Stimulated activated CD8-positive, alpha-beta memory T cell treated with anti-CD3 and anti-CD28 coated beads, Interleukin-2, amount 100 ng/mL, for 48 hours (primary cell): ENCODE measurements around the gene TXN2.

Experiments
- DNase-seq, 2 donors: peaks; one replicate each; pipeline ENCODE4 v3.0.0-alpha.2; 2020; ENCODE audit warnings: low read depth in 2 of 2

The TXN2 gene

DNA sequence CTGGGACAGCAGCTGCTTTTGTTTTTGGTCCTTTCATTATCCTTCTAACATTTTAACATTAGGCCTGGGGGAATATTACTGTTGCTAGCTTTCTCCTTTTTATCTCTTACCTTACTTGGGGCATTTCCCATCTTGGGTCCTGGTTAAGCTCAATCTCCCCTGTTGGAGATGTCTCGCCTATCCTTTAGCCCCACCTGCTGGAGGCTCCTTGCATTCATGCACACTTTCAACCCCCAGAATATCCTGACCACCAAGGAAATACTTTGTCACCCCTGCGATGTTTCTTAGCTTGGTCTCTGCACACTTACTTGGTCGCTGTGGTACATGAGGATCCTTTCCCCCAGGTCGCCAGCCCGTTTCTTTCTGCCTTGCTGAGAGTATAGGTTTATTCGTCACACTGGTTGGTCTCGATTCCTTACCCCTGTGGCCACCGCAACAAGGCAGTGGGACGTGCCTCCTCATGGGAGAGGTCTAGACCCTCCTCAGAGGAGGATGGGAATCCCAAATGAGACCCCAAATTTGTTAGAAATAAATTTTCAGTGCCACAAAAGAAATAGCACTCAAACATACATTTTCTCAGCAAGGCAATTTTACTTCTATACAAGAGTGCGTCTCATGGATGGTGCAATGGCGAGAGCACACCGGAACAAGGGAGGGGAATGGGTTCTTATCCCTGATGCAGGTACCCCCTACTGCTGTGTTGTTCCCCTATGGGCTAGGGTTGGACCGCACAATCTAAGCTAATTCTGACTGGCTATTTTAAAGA is 5.4 kb upstream of the TXN2 start:
- DNase-seq = peak; percentile 42 to 48

DNA sequence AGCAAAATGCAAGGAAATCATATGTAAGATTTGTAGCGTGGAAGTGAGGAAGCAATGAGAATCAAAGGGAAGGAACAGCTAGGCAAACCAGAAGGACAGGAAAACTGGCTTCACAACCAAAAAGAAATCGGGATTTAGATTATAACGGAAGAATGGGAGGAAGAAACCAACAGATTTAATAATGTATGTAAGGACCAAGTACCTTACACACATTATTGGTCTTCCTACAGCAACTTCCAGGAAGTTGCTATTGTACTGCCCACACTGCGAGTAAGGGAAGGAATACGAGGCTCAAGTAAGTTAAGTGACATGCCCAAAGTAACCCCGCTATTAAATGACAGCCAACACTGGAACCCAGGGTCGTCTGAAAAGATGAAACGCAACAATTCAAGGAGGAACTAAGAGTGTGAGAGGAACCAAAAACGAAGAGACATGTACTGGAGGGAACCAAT is 473 bp downstream of the TXN2 start:
- DNase-seq = no peak

DNA sequence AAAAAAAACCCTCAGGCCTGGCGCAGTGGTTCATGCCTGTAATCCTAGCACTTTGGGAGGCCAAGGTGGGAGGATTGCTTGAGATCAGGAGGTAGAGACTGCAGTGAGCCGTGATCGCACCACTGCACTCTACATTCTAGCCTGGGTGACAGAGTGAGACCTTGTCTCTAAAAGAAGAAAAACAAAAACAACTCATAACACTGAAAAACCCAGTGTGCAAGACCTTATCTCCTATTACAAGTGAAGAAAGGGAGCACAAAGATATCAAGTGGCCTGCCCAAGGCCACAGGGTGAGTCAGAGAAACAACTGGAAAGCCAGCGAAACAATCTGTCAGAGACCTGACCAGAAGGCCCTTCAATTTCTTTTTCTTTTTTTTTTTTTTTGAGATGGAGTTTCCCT is 2.5 kb downstream of the TXN2 start:
- DNase-seq = no peak

DNA sequence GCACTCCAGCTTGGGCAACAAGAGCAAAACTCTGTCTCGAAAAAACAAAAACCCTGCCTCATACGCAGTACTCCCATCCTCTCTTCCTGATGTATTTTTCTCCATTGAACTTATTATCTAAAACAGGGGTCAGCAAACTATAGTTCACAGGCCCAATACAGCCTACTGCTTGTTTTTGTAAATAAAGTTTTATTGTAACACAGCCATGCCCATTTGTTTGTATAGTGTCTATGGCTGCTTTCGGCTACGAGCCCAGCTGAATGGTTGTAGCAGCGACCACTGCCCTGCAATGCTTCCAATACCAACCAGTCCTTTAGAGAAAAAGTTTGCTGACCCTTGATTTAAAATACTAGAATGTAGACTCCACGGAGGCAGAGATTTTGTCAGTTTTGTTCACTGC is 6.1 kb downstream of the TXN2 start:
- DNase-seq = no peak

DNA sequence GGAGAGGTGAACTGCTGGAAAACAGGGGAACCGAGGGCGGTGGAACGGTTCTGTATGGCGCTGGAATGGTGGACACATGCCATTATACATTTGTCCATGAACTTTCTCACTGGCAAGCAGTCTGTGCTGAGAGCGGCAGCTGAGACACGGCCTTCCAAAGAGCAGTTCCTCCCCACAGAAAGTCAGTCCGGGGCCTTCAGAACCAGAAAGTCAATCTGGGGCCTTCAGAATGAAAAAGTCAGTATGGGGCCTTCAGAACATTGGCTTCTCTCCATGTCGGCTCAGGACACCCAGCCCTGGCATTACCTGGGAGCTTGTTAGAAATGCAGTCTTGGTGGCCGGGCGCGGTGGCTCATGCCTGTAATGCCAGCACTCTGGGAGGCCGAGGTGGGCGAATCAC is 8.8 kb downstream of the TXN2 start:
- DNase-seq = no peak

DNA sequence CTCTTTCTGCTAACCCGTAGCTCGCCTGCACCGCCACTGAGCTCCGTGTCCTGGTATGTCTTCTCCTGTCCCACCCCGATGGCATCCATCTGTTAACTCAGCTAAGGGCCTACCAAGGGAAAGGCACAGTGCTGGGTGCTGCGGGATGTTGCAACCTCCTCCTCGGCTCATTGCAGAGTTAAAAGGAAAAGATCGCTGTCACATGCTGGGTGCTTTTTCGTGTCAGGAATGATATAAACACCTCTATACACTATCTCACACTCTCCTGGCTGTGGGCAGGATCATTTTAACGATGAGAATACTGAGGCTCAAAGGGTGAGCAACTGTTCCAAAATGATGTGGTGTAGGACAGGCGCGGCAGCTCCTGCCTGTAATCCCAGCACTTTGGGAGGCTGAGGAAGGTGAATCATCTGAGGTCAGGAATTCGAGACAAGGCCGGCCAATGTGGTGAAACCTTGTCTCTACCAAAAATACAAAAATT is 10.1 kb downstream of the TXN2 start:
- no peak for DNase-seq

DNA sequence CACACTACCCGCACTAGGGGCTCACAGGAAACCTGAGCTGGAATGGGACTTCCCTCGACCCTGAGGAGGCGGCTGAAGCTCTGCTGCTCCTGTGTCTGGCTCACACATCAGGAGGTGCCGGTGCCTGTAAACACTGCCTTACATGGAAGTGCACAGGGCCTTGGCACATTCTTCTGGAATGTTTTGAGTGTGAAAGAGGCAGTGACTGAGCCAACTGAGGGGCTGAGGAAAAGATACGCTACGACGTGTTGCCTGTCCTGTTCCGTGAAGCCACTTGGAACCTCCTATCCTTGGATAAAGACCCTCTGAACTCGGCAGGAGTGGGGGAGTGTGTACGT is 10.5 kb downstream of the TXN2 start:
- DNase-seq = no peak

DNA sequence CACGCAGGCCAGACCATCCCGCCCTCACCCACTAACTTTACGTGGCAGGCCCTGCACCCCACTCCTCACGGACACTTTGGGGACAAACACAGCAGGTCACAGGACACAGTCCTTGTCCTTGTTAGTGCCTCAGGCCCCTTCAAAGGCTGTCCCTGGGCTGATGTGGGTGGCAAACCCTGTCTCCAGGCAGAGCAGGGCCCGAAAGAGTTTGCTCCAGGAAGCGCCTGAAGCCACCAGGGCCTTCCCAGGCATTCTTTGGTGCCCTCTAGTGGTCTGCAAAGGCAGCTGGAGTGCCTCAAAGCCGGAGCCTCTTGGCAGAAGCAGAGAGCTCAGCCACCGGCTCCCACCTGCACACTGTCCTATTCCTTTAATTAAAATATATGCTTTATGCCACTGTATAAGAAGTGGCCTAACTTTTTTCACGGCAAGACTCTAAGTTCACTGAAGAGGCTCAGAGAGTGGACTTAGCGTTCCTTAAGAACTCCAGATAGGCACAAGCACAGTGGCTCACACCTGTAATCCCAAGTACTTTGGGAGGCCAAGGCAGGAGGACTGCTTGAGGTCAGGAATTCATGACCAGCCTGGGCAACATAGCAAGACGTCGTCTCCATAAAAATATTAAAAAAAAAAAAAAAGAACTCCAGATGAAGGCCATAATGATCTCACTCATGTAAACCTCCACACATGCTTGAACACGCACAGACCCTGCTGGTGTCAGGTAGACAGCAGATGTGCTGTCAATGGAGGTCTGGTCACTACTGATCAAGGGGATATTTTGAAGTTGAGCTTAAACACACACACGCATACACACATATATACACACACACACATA is 11.1 kb downstream of the TXN2 start:
- peak; percentile 58 to 63 for DNase-seq

DNA sequence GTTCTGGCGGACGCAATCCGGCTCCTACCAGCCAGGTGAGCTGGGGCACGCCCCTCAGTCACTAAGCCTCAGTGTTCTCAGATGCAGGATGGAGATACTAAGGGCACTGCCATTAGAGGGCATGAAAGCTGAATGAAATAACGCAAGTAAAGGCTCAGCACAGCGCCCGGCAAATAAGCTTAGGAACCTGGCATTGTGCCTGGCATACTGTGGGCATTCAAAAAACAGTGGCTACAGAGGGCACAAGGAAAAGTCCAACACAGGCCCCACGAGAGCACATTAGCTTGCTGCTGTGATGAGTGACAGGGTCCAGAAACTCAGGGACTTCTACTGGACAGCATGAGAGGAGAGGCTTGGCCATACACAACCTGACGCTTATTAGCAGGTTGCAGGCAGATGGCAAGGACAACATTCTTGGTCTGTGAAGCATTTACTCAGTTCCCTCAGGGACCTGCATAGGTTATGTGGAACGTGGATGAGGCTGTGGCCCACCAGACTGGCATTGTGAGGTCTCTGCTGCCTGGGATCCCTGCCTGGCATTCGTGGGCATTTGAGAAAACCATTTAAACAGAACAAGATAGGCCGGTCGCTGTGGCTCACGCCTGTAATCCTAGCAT is 12.2 kb downstream of the TXN2 start:
- no peak for DNase-seq

DNA sequence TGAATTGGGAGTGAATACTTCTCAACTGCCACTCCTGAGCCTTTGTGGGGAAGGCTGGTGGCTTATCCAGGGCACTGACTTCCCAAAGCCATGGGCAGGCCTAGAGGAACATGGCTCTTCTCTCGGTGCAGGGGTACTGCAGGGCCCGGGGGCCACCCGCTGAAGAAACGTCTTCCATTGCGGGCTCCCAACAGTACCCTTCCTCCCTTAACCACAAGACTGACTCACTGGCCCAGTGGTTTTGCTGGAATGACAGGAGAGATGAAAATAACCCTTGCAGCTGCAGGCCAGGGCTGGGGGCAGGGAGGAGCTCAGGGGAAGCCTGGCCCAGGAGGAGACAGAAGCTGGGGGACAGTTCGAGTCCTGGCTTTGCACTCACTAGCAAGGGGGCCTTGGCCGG is 13.5 kb downstream of the TXN2 start:
- no peak for DNase-seq

DNA sequence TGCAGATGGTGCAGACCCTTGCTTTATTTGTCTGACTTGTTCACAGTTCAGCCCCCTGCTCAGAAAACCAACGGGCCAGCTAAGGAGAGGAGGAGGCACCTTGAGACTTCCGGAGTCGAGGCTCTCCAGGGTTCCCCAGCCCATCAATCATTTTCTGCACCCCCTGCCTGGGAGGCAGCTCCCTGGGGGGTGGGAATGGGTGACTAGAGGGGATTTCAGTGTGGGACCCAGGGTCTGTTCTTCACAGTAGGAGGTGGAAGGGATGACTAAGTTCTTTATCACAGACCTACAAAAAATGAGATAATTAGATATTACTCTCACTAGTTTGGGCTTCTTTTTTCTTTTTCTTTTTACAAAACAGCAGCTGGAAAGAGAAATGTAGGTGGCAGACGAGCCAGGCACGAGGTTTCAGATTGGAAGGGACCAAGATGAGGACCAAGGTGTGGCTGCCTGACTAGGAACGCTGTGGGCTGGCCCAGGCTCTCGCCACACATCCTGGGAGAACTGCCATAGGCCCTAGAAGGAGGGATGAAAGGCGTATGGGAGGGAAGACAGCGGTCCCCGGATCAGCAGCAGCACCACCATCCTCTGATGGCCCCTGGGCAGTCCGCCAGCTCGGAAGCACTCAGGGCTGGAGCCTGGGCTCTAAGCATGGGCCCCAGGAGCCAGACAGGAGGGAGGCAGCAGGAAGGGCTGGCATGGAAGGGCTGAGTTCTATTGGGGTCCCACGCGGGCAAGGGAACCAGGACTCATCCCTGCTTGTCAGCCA is 14.2 kb downstream of the TXN2 start:
- no peak for DNase-seq

DNA sequence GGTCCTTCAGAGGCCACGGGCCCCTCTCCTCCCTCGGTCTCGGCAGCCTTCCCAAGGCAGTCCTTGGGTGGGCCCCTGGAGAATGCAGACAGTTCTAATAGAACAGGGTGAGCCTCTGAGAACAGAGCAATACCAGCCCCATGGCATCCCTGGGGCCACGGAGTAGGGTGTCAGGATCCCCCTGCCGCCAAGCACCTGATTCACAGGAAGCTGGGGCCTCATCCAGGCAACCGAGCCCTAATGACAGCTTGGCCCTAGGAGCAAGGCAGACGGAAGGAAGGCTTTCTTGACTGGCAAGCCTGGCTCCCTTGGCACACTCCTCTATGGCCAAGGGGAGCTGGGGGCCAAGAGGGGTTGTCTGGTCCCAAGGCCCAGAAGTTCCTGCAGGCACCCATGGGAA is 15.2 kb downstream of the TXN2 start:
- DNase-seq = no peak

DNA sequence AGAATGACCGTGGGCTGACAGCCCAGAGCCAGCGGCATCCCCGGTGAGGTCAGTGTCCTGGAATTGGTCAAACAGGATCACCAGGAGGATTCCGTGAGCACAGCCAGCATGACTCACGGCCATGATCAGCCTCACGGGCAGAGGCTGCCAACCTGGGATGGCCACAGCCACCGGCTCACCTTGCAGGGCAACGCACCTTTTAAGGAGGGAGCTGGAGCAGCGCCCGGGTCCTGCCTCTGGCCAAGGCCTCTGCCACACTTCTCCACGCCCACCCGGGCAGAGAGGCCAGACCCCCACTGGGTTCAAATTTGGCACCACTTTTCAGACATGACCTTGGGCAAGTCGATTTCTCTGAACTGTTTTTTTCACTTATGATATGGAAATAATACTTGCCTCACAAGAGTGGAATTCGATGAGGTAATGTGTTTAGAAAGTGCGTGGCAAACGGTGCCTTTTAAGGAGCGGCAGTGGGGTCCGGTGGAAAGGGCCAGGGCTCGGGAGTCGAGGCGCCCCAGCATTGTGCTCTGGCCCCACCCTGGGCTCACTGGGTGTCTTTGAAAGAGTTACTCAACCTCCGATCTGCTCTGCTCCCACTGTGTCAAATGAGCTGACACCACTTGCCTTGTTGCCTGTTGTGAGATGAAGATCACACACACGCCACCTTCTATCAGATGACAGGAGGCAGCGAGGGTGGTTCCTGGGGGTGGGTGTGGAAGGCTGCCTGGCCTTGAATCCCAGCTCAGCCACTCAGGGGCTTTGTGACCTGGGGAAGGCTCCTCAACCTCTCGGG is 16.0 kb downstream of the TXN2 start:
- no peak for DNase-seq

DNA sequence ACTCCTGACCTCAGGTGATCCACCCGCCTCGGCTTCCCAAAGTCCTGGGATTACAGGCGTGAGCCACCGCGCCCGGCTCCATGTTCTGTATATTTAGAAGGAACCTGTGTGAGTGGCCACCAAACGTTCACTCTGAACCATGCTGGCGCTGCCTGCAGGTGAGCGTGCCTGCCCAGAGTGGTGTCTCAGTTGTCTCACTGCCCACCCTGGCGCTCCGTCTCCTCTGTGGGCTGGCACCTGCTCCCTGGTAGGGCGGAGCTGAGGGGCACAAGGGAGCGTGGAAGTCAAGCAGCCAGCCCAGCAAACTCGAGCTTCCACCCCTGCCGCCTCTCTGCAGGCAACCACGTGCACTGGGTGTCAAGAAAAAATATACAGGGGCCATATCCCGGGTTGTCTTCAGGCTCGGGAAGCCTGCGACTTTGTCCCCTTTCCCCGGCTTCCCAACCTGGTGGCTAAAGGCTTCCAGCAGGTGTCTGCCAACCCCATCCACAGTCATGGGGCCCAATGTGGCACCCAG is 16.7 kb downstream of the TXN2 start:
- no peak for DNase-seq

DNA sequence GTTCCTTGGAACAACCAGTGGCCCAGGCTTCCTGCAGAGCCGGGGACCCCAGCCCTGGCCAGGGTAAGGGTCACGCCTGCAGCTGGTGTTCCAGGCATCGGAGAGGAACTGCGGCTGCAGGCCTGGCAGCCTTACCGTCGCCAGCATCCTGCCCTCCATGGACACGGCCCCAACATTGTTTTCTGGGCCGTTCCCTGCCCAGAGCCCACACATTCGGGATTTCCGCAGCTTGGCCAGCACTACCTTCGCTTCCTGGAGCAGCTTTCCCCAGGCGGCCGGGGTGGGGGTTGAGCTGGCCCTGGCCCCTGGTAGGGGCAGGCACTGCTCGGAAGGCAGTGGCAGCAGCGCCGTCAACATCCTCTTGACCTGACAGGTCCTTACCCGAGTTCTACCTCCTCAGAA is 17.7 kb downstream of the TXN2 start:
- no peak for DNase-seq

DNA sequence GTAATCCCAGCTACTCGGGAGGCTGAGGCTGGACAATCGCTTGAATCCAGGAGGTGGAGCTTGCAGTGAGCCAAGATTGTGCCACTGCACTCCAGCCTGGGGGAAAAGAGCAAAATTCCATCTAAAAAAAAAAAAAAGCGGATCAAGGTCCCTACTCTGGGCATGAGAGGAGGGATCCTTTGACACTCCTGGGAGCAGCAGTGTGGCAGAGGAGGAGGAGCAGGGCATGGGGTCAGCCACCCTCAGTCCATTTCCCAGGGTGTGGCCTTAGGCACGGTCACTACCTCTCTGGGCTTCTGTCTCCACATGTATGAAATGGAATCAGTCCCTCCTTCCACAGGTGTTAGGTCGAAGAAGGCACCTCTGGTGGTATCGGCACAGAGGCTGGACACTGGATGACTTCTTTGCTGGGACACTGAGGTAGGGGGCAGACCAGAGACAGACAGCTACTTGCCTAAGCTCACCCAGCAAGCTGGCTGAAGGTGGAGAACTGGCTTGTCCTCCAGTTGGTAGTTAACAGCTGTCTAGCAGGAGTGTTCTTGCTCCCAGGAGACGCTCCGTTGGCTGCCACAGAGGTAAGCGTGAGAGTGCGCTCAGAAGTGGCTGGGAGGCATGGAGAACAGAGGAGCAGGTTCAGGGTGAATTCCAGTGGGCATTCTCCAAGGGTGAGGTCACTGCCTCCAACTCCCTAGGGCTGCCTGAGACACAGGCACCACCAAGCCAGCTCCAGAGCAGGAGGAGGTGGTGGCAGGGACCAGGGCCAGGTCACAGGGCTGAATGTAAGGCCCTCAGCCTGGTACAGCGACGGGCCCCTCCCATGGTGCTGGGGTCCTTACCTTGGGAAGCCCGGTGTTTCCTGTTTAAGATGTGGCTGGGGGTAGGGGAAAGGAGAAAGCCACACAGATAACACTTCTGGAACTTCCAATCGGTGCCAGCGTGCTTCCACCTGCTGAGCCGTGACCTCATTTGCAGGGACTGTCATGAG is 19.5 kb downstream of the TXN2 start:
- no peak for DNase-seq

DNA sequence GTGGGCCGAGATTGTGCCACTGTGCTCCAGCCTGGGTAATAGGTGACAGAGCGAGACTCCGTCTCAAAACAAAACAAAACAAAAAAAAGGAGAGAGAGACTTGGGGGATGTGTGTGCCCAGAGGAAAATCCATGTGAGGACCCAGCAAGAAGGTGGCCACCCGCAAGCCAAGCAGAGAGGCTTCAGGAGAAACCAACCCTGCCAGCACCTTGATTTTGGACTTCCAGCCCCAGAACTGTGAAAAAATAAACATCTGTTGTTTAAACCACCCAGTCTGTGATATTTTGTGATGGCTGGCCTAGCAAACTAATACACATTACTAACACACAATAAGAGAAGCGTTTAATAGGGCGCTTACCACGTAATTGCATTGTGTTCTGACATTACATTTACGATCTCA is 21.2 kb downstream of the TXN2 start:
- DNase-seq = no peak

DNA sequence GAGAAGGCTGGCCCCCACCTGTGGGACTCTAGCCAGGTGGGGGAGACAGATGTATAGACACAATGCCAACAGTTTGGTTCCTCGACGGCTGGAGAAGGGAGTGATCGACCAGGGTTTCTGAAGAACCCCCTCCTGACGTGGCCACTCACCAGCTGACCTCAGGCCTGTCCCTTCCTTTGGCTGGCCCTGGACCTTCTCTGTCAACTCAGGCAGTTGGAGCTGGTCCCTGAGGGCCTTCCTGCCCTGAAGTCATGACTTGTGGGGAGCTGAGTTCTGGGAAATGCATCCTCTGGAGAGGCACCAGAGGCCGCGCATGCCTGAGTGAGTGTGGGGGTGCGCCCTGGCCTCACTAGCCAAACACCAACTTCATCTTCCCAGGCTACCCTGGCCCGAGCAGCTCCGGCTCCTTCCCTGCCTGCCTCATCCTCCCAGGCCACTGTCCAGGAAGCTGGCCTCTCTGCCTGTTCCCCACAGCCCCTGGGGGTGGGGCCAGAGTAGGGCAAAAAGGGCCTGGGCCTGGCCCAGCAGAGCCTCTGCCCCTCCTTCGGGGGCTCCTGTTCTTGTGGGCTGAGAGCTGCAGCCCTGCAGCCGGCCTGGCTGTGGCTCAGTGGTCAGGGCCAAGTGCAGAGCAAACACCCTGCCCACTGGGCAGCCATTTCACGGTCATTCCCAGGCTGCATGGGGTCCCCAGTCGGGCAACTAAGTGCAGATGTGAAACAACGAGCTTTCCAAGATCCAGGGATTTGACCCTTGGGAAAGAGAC is 23.6 kb downstream of the TXN2 start:
- no peak for DNase-seq

DNA sequence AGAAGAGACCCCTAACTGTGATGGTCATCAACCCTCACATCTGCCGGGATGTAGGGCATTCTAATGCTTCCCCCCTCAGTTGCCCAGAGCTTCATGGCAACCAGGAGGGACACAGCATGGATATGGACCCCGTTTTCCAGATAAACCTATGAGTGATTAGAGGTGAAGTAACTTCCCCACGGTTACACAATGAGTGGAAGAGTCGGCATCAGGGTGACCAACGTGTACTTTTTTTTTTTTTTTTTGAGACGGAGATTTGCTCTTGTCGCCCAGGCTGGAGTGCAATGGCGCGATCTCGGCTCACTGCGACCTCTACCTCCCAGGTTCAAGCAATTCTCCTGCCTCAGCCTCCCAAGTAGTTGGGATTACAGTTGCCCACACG is 25.0 kb downstream of the TXN2 start:
- no peak for DNase-seq
